Choroid plexus epithelial cell (primary cell): ENCODE measurements around the gene ANKRD45.
A peak's percentile ranks its signal among the peaks of the same experiment; 100 is the strongest.
"Not testable (repeated sequence)": the region's sequence is repeated elsewhere in the genome, so short reads cannot be mapped to it uniquely, and the experiment has no call there.

Source experiments
- DNase-seq: peaks from one replicate; pipeline ENCODE4 v3.0.0-alpha.2; 2010; ENCODE audit warnings: low read depth
- H3K4me3 ChIP-seq: 2 replicates; pipeline ENCODE4 v1.5.1; 2011; ENCODE audit warnings: low read depth, mild to moderate bottlenecking, control low read depth, low read length, moderate library complexity
- TF ChIP-seq, protein P1 (sequence below): conservative IDR thresholded peaks from 2 replicates; pipeline ENCODE4 v1.5.1; 2011; ENCODE audit warnings: low read depth, mild to moderate bottlenecking, control low read depth, inconsistent platforms, low read length, moderate library complexity

ANKRD45 gene

DNA sequence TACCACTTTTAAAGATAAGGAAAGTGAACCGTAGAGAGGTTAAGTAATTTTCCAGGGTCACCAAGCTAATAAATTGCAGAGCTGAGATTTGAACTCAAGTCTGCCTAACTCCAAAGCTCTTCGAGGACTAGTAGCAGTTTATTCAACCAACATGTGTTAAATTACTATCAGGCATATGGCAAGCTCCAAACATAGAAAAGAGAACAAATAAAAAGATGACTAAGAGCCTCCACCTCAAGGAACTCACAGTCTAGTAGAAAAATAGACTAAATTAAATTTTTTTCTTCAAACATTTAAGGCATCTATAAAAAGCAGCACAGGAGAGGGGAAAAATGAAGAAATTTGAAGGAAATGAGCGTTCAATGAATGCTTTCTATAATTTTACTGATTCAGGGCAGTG is 89.0 kb downstream of the ANKRD45 start:
- TF ChIP-seq, protein P1, sequence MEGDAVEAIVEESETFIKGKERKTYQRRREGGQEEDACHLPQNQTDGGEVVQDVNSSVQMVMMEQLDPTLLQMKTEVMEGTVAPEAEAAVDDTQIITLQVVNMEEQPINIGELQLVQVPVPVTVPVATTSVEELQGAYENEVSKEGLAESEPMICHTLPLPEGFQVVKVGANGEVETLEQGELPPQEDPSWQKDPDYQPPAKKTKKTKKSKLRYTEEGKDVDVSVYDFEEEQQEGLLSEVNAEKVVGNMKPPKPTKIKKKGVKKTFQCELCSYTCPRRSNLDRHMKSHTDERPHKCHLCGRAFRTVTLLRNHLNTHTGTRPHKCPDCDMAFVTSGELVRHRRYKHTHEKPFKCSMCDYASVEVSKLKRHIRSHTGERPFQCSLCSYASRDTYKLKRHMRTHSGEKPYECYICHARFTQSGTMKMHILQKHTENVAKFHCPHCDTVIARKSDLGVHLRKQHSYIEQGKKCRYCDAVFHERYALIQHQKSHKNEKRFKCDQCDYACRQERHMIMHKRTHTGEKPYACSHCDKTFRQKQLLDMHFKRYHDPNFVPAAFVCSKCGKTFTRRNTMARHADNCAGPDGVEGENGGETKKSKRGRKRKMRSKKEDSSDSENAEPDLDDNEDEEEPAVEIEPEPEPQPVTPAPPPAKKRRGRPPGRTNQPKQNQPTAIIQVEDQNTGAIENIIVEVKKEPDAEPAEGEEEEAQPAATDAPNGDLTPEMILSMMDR, result no peak
- H3K4me3 ChIP-seq, result no peak overlapping the region

DNA sequence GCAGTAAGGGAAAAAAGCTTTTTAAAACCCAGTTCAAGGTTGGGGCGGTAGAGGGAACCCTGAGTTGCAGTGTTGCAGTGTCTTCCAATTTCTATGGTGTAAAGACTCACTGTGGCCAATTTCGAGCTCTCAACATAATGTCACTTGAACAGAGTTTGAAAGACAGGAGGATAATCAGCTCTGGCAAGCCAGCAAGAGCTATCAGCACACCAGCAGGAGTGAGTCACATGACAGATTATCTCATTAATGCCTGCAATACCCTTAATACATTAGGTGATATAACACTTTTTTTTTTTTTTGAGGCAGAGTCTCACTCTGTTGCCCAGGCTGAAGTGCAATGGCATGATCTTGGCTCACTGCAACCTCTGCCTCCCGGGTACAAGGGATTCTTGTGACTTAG is 89.6 kb downstream of the ANKRD45 start:
- TF ChIP-seq, protein P1, result no peak
- DNase-seq, result no peak
- H3K4me3 ChIP-seq, result no peak overlapping the region

More for the DNA sequence above, 89.0 kb downstream of the ANKRD45 start:
- no peak for DNase-seq

DNA sequence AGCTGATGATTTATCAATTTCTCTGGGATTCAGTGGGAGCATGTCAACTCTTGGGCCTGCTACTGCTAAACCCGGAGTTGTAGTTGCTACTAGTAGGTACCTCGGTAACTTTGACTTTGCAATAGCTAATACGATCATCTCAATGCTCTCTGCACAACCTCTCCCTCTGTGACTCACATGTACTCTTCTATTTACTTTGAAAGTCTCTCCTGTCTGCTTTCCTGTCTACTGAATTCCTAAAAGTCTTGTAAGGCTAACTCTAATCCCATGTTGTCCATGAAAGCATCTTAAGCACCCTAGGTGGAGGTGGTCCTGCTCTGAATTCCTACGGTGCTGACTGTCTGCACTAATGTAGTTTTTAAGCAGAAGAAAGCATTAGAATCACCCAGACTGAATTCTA is 96.1 kb downstream of the ANKRD45 start:
- H3K4me3 ChIP-seq, result no peak overlapping the region
- TF ChIP-seq, protein P1, result no peak
- peak; percentile 16 for DNase-seq

DNA sequence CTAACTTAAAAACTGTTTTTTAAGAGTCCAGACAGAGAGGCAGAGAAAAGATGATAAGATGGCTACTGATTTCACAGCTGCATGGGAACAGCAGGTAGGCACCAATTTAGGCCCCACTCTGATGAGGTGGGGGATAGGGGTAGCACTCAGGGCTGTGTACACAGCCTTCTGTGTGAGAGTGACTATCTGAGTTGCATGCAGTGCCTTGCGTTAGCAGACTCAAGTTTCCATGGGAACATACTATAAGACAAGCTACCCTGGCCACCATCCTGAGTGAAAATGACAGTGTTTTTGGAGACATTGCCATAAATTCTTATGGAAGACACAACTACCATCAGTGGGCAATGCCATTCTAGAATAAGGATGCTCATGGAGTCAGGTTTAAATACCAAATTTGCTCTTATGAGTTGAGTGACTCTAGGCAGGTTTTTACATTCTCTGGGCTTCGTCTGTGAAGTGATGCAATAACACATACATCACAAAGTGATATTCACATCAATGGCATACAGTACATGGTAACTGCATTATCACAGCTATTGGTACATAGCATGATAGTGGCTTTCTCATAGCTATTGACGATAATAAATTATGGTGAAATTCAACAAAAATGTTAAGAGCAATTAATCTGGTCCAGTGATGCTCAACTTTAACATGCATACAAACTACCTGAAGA is 97.3 kb downstream of the ANKRD45 start:
- DNase-seq, result no peak
- no peak overlapping the region for H3K4me3 ChIP-seq
- TF ChIP-seq, protein P1, result no peak

DNA sequence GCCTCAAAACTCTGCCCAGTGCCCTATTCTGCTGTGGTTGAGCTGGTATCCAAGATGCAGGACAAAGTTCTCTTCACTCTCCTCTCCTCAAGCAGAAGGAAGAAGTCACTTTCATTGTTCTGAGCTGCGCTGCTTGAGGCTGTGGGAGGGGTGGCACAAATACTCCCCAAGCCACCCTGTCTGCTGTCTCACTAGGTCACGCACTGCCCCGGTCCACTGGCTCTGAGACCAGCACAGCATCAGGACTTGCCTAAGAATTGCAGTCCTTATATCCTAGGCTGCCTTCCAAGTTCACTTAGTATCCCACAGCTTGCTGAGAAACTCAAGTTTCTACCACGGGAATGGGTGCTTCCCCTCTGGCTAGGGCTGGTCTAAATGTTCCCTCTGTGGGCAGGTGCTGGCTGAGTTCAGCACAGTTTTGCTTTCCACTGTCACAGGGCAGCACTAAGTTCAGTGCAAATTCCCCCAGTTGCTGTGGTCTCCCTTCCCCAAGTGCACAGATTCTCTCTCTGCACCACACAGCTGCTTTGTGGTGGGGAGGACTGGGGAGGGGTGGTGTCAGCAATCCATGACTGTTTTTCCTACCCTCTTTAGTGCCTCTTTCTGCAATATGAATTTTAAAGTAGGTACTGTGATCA is 99.2 kb downstream of the ANKRD45 start:
- no peak for DNase-seq
- TF ChIP-seq, protein P1, result no peak
- no peak overlapping the region for H3K4me3 ChIP-seq

DNA sequence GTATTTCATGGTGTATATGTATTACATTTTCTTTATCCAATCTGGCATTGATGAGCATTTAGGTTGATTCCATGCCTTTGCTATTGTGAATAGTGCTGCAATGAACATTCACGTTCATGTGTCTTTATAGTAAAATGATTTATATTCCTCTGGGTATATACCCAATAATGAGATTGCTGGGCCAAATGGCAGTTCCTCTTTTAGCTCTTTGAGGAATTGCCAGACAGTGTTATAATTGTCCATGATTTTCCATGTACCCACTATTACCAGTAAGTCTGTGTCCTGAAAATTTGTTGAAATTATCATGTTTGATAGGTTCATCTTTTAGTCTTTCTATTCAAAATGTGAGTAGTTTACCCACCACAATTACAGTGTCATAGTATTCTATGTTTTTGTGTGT is 101.2 kb downstream of the ANKRD45 start:
- TF ChIP-seq, protein P1, result no peak
- no peak overlapping the region for H3K4me3 ChIP-seq

DNA sequence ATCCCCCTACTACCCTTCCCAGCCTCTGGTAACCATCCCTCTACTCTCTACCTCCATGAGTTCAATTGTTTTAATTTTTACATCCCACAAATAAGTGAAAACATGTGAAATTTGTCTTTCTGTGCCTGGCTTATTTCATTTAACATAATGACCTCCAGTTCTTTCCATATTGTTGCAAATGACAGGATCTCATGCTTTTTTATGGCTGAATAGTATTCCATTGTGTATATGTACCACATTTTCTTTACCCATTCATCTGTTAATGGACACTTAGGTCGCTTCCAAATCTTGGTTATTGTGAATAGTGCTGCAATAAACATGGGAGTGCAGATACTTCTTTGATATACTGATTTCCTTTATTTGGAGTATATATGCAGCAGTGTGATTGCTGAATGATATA is 105.8 kb downstream of the ANKRD45 start:
- H3K4me3 ChIP-seq, DNase-seq: not testable (repeated sequence)

More for the DNA sequence above, 101.2 kb downstream of the ANKRD45 start:
- DNase-seq, result no peak
